ENCODE data around the gene C4orf50. TPM values are rescaled to one million over a fixed set of nuclear protein-coding genes. Genes with fewer than 3 reads are reported as not detected.

The C4orf50 gene
- total RNA-seq, 1 donor from 2014 or later, result 0.03 TPM

DNA sequence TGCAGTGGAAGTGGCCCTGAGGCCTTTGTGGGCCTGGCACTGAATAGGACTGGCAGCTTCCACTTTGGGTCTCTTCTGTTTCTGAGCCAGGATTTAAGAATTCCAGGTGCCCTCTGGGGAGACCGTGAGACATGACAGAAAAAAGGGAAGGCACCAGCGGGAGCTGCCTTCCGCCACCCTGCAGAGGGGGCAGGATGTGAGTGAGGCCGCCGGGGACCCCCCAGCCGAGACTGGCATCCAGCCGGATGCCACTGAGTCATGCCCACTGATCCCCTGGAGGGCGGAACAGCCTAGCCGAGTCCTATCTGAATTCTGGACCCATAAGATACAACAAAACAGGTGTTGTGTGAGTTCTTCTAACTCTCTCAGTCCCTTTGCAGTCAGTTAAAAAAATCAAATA is 41.3 kb downstream of the C4orf50 start:
- peak; percentile 65 for DNase-seq (ENCODE audit: low spot score)
- intact Hi-C loops (cut with DNase I), result no loop called here

DNA sequence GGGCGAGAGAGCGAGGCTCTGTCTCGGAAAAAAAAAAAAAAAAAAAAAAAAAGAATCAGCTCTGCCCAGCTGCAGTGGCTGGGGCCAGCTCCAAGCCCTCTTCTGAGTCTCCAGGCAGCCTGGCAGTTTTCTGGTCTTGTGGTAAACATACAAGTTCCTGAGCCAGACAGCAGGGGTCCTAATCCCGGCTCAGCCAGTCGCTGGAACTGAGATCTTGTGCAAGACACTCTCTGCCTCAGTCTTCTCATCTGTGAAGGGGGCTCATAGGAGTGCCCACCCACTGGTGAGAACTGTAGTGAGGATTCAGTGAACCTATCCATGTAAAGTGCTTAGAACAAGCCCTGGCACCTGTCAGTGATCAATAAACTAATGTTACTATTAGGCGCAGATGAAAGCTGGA is 41.8 kb downstream of the C4orf50 start:
- DNase-seq (ENCODE audit: low spot score), result peak; percentile 35
- intact Hi-C loops (cut with DNase I), result no loop called here

DNA sequence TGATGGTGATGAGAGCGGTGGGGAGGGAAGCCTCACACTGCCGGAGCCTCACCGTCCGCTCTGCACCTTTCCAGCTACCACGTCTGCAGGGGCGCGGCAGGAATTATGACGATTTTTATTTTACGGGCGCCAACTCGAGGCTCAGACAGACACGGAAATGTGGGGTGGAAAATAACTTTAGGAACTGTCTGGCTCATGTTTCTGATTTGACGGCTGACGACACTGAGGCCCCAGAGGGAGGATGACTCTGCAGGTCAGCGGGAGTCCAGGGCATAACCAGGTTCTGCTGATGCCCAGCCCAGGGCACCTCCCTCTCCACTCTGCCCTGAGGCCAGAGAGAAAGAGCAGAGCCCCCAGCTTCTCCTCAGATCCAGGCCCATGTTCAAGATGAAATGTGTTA is 43.9 kb downstream of the C4orf50 start:
- intact Hi-C loops (cut with DNase I), result no loop called here
- DNase-seq (ENCODE audit: low spot score), result peak; percentile 51

DNA sequence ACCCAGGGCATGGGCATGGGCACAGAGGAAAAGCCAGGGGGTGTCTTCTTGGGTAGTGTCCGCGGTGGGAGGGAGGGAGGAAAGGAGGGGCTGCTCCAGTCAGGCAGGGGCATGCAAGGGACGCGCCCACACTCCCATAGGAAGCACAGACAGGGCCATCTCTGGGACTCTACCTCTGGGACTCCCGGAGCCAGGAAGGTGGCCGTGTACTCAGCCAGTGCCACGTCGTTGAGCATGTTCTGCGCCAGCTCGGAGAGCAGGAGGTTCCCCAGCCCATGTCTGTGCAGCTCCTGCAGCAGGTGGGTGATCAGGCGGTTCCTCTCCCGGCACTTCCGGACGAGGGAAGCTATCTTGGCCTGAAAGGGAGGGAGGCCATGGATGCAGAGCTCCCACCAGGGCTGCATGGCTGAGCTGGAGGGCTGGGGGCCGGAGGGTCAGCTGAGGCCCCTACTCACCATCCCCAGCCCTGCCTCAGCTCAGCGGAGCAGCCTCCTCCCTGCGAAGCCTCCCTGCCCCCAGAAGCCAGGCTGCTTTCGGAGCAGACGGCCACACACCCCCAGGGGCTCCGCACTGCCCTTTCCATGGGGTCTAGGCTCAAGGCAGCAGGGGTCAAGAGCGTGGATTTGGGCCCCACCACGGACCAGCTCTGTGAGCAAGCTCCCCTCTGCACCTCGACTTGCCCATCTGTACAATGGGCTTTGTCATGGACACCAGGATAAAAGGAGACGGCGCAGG is 44.6 kb downstream of the C4orf50 start:
- intact Hi-C loops (cut with DNase I), result no loop called here
- peak; percentile 64 for DNase-seq (ENCODE audit: low spot score)

DNA sequence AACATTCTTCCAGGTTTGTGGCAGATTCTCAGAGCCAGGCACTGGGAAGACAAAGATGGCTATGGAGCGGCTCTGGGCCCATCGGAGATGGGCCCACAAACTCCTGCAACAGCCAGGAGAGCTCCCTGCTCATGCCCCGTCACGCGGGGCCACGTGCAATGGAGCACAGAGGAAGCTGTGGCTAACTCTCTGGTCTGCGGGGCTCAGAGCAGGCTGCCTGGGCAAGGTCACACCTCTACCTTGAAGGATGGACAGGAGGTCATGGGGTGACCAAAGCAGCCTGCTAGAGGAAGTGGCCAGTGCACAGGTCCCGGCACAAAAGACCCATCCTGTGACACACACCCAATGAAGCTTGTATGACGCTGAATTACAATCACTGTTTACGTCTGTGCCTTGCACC is 45.2 kb downstream of the C4orf50 start:
- peak; percentile 38 for DNase-seq (ENCODE audit: low spot score)
- intact Hi-C loops (cut with DNase I), result no loop called here

DNA sequence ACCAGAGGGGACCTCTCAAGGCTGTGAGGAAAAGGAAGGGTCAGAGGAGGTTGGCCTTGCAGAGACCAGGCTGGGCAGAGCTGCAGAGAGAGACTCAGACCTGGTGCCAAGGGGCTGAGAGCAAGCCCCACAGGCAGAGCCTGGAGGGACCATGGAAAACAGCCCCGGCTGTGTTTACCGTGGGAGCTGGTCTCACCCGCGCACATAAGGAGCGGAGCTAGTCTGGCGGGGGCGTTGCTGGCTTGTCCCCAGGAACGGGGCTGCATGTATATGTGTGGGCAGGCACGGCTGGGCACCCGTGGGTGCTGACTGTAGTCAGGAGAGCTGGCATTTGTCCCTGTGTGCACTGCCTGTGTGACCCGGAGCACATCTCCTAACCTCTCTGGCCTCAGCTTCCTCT is 45.7 kb downstream of the C4orf50 start:
- intact Hi-C loops (cut with DNase I), result no loop called here
- peak; percentile 54 for DNase-seq (ENCODE audit: low spot score)

DNA sequence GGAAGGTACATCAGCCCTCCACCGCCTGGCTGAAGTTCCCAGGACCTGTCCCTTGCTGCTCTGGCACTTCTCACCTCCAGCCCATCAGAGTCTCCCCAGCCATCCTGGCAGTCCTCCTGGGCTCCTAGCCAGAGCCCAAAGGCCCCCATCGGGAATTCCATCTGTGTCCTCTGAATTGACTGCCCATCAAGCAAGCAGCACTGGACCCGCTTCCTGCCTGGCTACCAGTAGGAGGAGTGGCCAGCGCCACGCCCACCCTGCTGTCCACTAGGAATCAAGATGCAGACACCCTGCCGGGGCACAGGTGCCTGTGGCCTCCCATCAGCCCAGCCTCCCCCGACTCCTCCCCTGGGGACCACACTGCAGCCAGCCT is 47.2 kb downstream of the C4orf50 start:
- DNase-seq (ENCODE audit: low spot score), result peak; percentile 74
- intact Hi-C loops (cut with DNase I), result no loop called here

DNA sequence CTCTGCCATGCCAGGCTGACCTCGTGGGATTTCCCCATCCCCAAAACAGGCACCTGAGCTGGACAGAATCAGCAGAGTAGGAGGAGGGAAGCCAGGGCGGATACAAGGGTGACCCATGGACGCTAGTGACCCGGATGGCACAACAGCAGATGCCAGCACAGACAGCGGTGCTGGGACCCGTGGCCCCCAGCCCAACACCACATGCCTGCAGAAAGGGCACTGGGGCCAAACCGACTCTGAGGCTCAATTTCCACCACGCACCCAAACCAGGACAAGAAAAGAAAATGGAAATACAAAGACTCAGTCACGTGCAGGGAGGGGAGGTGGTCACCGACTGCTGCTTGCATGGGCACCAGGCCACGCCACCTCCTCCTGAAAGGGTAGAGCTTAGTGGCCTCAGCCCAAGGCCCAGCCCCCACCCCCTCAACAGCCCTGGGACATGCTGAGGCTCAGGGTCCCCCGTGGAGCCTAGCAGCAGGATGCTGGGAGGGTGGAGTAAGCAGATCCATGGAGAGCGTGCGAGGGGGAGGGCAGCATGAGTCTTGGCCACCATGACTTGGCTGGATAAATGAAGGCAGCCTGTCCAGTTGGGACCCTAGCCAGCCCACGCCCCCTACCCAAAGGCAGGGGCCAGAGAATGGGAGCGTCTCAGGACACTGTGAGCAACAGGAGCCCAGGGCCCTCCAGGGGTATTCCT is 47.7 kb downstream of the C4orf50 start:
- peak; percentile 66 for DNase-seq (ENCODE audit: low spot score)
- intact Hi-C loops (cut with DNase I), result no loop called here

DNA sequence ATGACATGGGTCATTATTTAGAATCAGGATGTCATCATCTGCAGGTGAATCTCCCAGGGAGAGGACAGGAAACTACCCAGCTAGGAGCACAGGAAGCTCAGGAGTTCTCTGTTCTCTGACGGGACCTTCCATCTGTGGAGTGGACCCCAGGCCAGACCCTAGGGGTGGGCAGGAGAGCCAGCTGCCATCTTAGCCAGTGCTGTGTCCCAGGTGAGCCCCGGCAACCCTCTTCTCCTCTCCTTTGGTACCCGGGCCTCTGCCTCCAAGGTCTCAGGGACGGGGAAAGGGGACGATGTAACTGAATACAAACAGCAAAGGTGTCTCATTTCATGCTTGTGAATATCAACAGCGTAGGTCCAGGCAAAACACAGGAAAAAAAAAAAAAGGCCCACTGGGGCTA is 48.5 kb downstream of the C4orf50 start:
- intact Hi-C loops (cut with DNase I), result no loop called here
- DNase-seq (ENCODE audit: low spot score), result peak; percentile 41

DNA sequence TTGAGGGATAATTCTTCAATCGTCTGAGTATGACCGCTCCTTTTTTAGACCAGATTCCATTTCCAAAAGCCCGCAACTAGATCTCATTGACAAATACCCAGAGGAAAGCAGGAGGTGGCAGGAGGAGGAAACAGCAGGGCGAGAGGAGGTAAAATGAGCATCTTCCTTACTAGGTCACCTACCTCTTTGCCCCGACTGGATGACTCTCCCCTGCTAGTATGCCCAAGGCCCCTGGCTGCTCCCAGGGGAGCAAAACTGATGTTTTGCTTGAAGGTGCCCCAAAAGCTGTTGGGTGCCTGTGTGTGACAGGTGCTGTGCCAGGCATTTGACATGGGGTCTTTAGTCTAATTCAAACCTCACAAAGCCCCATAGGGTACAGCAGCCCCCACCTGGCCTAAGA is 48.9 kb downstream of the C4orf50 start:
- DNase-seq (ENCODE audit: low spot score), result peak; percentile 24
- intact Hi-C loops (cut with DNase I), result no loop called here

DNA sequence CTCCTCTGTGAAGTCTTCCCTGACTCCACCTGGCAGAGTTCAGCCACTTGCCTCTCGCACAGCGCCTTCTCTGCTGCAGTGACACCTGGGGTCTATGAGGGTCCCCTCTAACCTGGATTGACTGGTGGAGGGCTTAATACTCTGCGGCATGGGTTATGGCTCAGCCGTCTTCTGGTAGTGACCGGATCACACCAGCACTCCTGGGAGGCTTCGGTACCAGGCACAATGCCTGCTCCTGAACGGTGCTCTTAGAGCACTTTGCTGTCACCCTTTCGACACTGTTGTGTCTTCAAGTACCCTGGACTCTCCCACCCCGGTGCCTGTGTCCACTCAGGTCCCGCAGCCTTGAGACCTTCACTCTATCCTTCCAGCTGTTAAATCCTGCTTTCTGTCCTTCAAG is 50.0 kb downstream of the C4orf50 start:
- peak; percentile 31 for DNase-seq (ENCODE audit: low spot score)
- intact Hi-C loops (cut with DNase I), result no loop called here

DNA sequence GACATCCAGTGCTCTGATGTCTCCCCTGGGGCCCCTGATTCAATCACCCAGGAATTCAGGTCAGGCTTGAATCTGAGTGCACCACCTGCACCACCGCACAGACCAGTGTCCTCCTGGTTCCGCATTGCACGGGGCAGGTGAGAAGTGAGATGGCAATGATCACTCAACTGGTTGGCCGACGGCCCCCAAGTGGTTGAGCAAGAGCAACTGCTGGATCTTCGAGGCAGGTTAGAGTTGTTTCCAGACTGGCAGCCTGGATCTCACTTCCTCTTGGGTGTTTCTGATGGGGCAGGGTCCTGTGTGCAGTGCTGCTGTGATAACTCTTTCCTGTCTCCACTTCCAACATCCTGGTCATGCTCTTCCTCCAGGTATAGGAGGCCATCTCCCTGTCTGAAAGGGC is 50.4 kb downstream of the C4orf50 start:
- peak; percentile 70 for DNase-seq (ENCODE audit: low spot score)
- intact Hi-C loops (cut with DNase I), result no loop called here

DNA sequence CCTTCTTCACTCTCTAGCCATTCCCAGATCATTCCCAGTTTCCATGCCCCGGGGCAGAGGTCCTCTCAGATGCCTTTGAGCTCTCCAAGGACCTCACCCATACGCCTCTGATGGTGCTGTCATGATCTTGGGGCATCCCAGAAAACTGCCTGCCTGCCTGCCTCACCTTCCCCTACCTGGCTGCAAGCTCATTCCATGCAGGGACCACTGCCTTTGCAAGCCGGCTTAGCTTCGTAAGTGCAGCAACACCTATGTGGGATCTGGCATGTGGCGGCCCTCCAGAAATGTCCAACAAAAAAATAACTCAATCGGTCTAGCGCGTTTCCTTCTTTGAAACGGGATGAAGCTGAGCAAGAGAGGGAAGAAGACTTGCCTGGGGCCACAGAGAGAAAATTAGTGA is 53.0 kb downstream of the C4orf50 start:
- intact Hi-C loops (cut with DNase I), result no loop called here
- peak; percentile 63 for DNase-seq (ENCODE audit: low spot score)

DNA sequence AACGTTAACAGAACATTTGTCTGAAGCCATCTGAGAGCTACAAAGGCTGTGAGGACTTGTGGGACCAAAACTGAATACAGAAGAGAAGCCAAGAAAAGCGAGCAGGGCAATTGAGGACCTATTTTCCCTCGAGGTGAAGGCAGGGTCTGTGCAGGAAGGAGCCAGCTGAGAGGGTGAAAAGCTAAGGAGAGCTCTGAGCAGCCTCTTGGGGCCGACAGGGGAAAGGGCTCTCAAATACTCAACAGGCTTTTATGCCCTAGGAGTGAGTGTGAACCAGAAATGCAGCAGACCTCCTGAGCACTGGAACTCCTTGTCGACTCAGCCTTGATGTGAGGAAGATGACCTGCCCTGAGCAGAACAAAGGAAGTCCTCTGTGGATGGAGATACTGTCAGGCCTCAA is 54.2 kb downstream of the C4orf50 start:
- no peak for DNase-seq (ENCODE audit: low spot score)
- intact Hi-C loops (cut with DNase I), result no loop called here

DNA sequence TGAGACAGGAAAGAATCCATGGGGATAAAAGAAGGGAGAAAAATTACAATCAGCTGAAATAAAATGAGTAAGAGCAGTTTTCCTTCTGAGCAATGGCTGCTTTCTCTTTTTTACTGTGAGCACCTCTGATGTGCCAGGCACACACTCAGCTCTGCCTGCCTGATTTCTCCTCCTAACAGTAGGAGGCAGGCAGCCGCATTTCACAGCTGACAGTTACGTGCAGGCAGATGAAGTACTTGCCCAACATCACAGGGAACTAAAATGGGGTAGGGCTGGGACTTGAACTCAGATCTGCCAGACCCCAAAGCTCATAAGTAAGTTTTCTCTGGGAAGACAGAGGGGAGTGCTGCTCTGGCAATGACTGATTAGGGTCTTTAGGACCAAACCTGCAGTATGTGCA is 54.6 kb downstream of the C4orf50 start:
- peak; percentile 35 for DNase-seq (ENCODE audit: low spot score)
- intact Hi-C loops (cut with DNase I), result no loop called here

DNA sequence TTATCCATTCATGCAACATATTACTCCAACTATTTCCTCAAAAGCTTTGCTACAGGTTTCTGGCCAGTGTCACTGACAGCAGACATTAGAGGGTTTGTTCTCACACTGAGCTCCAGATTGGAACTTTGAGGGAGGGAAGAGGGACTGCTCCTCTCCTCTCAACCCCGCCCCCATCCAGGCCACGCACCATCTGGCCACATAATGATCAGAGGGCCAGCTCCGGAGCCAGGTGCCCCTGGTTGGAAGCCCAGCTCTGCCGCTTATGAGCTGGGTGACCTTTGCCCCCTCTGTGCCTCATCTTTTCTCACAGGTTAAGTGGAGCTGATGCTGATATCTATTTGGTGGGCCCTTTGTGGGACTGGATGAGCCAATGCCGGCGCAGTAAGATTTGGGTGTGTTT is 55.8 kb downstream of the C4orf50 start:
- intact Hi-C loops (cut with DNase I), result no loop called here

DNA sequence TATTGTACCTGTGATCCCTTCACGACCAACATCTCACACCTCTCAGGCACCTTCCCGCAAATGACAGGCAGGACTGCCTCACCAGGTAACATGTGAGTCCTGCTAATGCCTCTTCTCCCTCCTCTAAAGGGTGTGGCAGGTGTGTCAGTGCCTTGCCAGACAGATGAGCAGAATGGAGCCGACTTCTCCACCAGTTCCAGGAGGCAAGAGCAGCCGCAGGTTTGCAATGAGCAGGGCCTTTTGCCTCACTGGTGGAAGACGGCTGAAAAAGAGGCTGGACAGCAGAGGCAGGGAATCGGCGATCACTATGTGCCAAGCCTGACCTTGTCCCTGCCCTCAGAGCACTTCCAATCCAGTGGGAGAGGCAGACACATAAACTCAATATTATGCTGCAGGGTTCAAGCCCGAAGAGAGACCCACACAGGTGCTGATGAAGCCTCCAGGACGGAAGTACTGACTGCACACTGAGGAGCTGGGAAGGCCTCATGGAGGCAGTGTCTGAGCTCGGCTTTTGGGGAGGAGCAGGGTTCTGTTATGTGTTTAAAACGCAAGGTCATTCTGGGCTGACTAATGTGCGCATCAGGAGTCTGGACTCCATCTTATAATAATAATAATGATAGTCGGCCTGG is 57.9 kb downstream of the C4orf50 start:
- intact Hi-C loops (cut with DNase I), result no loop called here
- DNase-seq (ENCODE audit: low spot score), result peak; percentile 31

More for the DNA sequence above, 55.8 kb downstream of the C4orf50 start:
- DNase-seq (ENCODE audit: low spot score), result peak; percentile 49

DNA sequence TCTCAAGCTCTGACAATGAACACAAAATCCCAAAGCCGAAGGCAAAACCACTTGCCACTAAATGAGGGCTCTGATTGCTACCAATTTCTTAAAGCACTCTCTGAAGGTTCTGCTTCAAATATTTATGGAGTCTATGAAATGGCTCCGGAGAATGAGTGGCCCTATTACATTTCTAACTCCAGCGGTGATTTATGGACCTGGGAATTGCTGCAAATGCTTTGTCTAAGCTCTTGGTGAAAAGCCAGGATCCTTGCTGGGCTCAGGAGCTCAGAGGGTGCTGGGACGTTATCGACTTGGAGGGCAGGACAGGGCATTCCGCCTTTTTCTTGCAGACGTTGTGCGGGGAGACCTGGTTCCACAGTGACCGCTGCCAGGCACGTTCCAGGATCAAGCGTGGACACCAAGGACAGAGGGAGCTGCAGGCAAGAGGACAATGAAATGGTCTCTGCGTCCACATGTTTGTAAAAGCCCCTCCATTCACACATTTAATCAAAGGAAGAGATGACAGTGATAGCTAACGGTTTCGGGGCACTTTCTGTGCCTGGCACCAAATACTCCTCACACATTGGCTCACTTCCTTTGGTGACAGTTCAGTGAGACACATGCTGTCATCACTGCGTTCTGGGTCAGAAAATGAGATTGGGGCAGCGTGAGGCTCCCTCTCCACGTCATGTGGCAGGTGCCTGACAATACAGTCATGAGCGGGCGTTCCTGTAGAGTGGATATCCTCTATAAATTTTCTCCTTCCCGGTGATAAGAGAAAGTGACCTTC is 58.8 kb downstream of the C4orf50 start:
- peak; percentile 35 for DNase-seq (ENCODE audit: low spot score)
- intact Hi-C loops (cut with DNase I), result no loop called here

DNA sequence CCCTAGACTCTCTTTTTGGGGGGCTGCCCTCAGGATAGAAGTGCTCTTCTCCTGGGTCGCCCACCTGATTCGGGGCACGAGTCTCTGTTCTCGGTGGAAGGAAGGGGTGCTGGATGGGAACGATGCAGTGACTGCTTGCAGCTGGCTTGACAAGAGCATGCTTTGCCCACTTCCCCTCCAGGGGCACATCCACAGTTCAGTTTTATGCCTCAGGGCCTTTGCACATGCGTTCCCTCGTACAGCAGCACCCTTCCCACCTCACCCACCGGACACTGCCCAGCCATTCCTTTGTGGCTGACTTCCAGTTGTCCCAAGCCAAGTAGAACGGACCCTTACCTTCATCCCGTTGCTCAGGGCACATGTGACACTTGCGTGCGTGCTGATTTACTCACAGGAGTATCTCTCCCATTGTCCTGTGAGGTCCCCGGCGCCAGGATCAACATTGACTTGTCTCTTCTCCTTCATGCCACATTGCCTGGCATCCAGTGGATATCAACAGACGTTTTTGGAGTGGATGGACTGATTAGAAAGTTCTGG is 60.0 kb downstream of the C4orf50 start:
- intact Hi-C loops (cut with DNase I), result no loop called here
- DNase-seq (ENCODE audit: low spot score), result peak; percentile 64

DNA sequence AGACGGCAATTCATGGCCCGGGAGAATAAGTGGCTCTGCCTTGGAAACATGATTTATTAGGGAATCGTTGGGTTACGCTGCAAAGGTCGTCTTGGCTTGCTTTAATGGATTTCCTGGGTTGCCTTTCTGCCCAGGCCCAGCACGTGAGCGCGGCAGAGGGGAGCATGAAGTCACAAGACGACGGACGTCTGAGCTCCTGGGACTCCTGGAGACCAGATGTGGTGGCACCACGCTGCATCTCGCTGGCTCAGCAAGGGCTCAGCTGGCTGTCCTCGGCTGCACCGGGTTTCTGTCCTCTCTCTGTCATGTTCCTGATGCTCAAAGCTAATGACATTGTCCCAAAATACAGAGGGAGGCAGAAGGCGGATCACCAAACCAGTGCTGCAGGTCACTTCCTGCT is 61.2 kb downstream of the C4orf50 start:
- peak; percentile 44 for DNase-seq (ENCODE audit: low spot score)
- intact Hi-C loops (cut with DNase I), result no loop called here
